Lung (tissue), 12 donors: ENCODE results near the gene SHC3. TPM values are rescaled to one million over a fixed set of nuclear protein-coding genes. Genes with fewer than 3 reads are reported as not detected.

ENCODE experiments used
- ATAC-seq: fragments of 200-7000 bp; cut with Tn5 transposase; one replicate; pipeline ENCODE4 v1.9.1; 2020; ENCODE audit warnings: moderate number of reproducible peaks; ENCODE audit not compliant: insufficient read depth, low FRiP score
- DNase-seq, 3 donors: peaks; one replicate each; pipeline ENCODE4 v3.0.0-alpha.2; 2013 to 2017
- H3K27ac ChIP-seq, 2 donors: one replicate each; pipeline ENCODE4 v1.5.1; 2013; ENCODE audit warnings: mild to moderate bottlenecking in 2 of 2, moderate library complexity in 2 of 2, control low read depth in 1 of 2, inconsistent platforms in 1 of 2, low read depth in 1 of 2, low read length in 1 of 2
- H3K27me3 ChIP-seq, 3 donors: one replicate each; pipeline ENCODE4 v1.5.1; 2013; ENCODE audit warnings: low read length in 2 of 3; ENCODE audit not compliant: control insufficient read depth in 3 of 3, insufficient read depth in 3 of 3
- H3K36me3 ChIP-seq, 4 donors: one replicate each; pipeline ENCODE4 v1.5.1; 2013; ENCODE audit warnings: low read length in 4 of 4, mild to moderate bottlenecking in 1 of 4, moderate library complexity in 1 of 4; ENCODE audit not compliant: control insufficient read depth in 4 of 4, insufficient read depth in 4 of 4
- H3K4me1 ChIP-seq, 5 donors: one replicate each; pipeline ENCODE4 v1.5.1; 2013; ENCODE audit warnings: low read length in 5 of 5, mild to moderate bottlenecking in 2 of 5, moderate library complexity in 1 of 5; ENCODE audit not compliant: control insufficient read depth in 5 of 5, insufficient read depth in 5 of 5
- H3K4me3 ChIP-seq: one replicate; pipeline ENCODE4 v1.5.1; 2013; ENCODE audit warnings: mild to moderate bottlenecking, control low read depth, moderate library complexity
- H3K9ac ChIP-seq, 2 donors: one replicate each; pipeline ENCODE4 v1.5.1; 2013; ENCODE audit warnings: low read length in 2 of 2, control low read depth in 1 of 2; ENCODE audit not compliant: insufficient read depth in 1 of 2
- H3K9me3 ChIP-seq, 4 donors: one replicate each; pipeline ENCODE4 v1.5.1; 2013; ENCODE audit warnings: low read length in 3 of 4, mild to moderate bottlenecking in 1 of 4, moderate library complexity in 1 of 4; ENCODE audit not compliant: control insufficient read depth in 4 of 4, insufficient read depth in 3 of 4
- CTCF ChIP-seq: IDR thresholded peaks from 2 replicates; pipeline ENCODE4 v1.5.1; 2012; ENCODE audit warnings: mild to moderate bottlenecking; ENCODE audit errors: control extremely low read depth, extremely low read depth
- WGBS, 2 donors: extraction: QIAGEN DNeasy Blood & Tissue Kit; methylation state at CpG; one replicate each; pipeline ENCODE4 v1.1.7; 2013; 5-methylcytosine and 5-hydroxymethylcytosine counted together
- polyA plus RNA-seq, 2 donors: library from polyadenylated mRNA; stranded (reverse); fragments of 200-250 nt; gene quantifications; one replicate each; pipeline ENCODE4 v1.2.1, GENCODE V29; 2013
- total RNA-seq, 2 donors: library from RNA; depleted of rRNA in 1 of 2; stranded (reverse); fragments of >200 nt in 1 of 2; gene quantifications; one replicate each; pipeline ENCODE4 v1.2.1, GENCODE V29; 2014 to 2021
- donor health status: control.
- donor health status: control.
- donor health status: Bipolar disorder and iron deficiency.
- donor health status: healthy.
- donor health status: DM: yes; HTN: yes; CAD: no.

The SHC3 gene
- total and polyA plus RNA-seq, 4 donors: 1.8 to 19.2 (median 4.0) TPM

GRCh38 chr9:88994469-88995199, 184.0 kb downstream of the SHC3 start:
- 82 to 83% methylated on average over 9 of the region's 9 CpGs for WGBS, 2 donors
- DNase-seq: peak; percentile 57 to 91 (median 85)
- no peak overlapping the region for H3K4me3 ChIP-seq

DNA sequence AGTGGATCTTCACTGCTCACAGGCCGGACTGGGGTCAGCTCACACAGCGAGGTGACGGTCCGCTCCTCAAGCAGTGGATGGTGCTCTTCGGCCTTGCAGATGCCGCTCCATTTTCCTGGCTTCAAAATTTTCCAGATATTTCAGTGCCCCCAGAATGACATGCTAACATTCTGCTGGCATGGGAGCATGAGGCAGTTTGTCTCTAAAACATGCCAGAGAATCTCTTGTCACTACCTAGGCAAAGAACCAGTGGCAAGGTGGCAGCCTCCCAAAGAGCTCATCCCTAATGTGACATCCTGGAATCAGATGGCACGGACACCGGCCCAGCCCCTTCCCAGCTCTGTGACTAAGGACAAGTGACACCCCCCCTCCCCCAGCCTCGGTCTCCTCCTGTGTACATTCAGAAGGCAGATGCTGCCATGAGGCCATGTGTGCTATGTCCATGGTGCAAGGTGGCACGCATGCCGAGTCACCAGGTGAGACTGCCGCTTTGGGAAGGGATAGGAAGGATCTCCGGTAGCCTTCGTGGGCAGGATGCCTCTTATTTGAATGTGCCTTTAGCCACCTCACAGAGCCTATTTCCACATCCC, 184.7 kb downstream of the SHC3 start:
- Histone ChIP-seq H3K27me3 (no peaks in the 10 kb centered on the region), H3K36me3 (peaks cover 0 to 34% (median 12%) of the 10 kb centered on the region in 4 donors), H3K27ac (peak overlapping the region in 1 of 2 donors; percentile 16), H3K9me3 (peaks cover 0 to 1% (median 0%) of the 10 kb centered on the region in 4 donors), H3K9ac (peak overlapping the region in 1 of 2 donors; percentile 57), H3K4me3 (no peak overlapping the region), H3K4me1 (peaks cover 6 to 72% (median 23%) of the 10 kb centered on the region in 5 donors)
- WGBS, 2 donors: 86 to 88% methylated on average over 14 of the region's 14 CpGs
- no peak for TF ChIP-seq CTCF
- ATAC-seq: no peak
- DNase-seq: peak in 1 of 3 donors; percentile 12

More at GRCh38 chr9:88994469-88995199, 184.0 kb downstream of the SHC3 start:
- Histone ChIP-seq H3K27me3 (no peaks in the 10 kb centered on the region), H3K9me3 (peaks cover 0 to 1% (median 0%) of the 10 kb centered on the region in 4 donors), H3K9ac (peak overlapping the region in 1 of 2 donors; percentile 43), H3K4me1 (peaks cover 6 to 71% (median 23%) of the 10 kb centered on the region in 5 donors), H3K27ac (peak overlapping the region in 1 of 2 donors; percentile 16), H3K36me3 (peaks cover 0 to 36% (median 14%) of the 10 kb centered on the region in 4 donors)
- no peak for ATAC-seq
- no peak for TF ChIP-seq CTCF

DNA sequence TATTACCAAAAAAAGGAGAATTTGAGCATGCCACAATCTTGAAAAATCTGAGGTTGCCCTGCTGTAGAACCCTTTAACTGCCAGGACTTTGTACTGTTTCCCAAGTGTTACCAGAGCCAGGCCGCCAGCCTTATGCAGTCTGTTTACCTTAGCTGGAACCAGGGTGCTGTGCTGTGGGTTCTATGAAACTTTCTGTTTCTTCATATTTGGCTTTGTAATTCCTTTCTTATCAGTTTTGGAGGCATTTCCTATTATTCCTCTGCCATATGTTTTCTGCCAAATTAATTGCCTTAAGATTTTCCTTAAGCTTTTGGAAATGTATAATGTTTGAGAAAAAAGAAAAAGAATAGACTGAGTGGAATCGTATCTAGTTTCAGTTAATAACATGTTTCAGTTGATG, 185.3 kb downstream of the SHC3 start:
- H3K9ac ChIP-seq: peak overlapping the region in 1 of 2 donors; percentile 57
- H3K9me3 ChIP-seq: peaks cover 0 to 1% (median 0%) of the 10 kb centered on the region in 4 donors
- TF ChIP-seq CTCF: no peak
- WGBS, 2 donors: 69 to 74% methylated on average over 2 of the region's 2 CpGs
- peak; percentile 23 to 83 (median 80) for DNase-seq
- H3K27me3 ChIP-seq: no peaks in the 10 kb centered on the region
- H3K4me1 ChIP-seq: peaks cover 2 to 72% (median 16%) of the 10 kb centered on the region in 5 donors
- no peak overlapping the region for H3K4me3 ChIP-seq
- no peak overlapping the region for H3K27ac ChIP-seq
- H3K36me3 ChIP-seq: peaks cover 0 to 34% (median 12%) of the 10 kb centered on the region in 4 donors
- no peak for ATAC-seq
